A549 treated with dexamethasone at 1 μM for 4 hours (cell line): ENCODE results near the gene OR52D1. TPM values are rescaled to one million over a fixed set of nuclear protein-coding genes. Genes with fewer than 3 reads are reported as not detected.

Source experiments
- total RNA-seq: library from RNA; stranded (reverse); fragments of 200-300 nt; extraction: Qiagen RNA extraction; gene quantifications from 5 replicates; pipeline ENCODE4 v1.2.3, GENCODE V29; 2022

Gene OR52D1
- not detected in 5 replicates for total RNA-seq

GRCh38 chr11:5488385-5488784, at the start of gene OR52D1:
Gene OR52D1, plus strand, starts transcription at chr11:5488685. Its CDS starts 22 bp downstream, at chr11:5488707.

GRCh38 chr11:5441414-5441813, 47.1 kb upstream of the OR52D1 start, which contains the start of gene OR51I1:
Gene OR51I1, minus strand, starts transcription at chr11:5441514. Its CDS starts 0 bp downstream, at chr11:5441514.

GRCh38 chr11:5449023-5449422, 39.5 kb upstream of the OR52D1 start, which contains the start of gene OR51I2:
Gene OR51I2, plus strand, starts transcription at chr11:5449323. Its CDS starts 4,166 bp downstream, at chr11:5453489.

GRCh38 chr11:5509803-5510202, 21.3 kb downstream of the OR52D1 start, which contains the start of gene UBQLN3:
Gene UBQLN3, minus strand, starts transcription at chr11:5509957. Its CDS starts 399 bp downstream, at chr11:5509558.

GRCh38 chr11:5516599-5516998, 28.1 kb downstream of the OR52D1 start, which contains the start of gene UBQLNL:
Gene UBQLNL, minus strand, starts transcription at chr11:5516699. Its CDS starts 258 bp downstream, at chr11:5516441.

Other genes starting within 250 kb of the OR52D1 start
- gene HBG1, start 238.8 kb upstream of the OR52D1 start, total RNA-seq, result not detected in 5 replicates
- gene HBG2, start 233.9 kb upstream of the OR52D1 start, total RNA-seq, result not detected in 5 replicates
- gene HBE1, start 218.7 kb upstream of the OR52D1 start, total RNA-seq, result 0.09 to 0.19 TPM (median 0.11 TPM) in 4 of 5 replicates, not detected in the other
- gene OR51B4, start 186.7 kb upstream of the OR52D1 start, total RNA-seq, result not detected in 5 replicates
- gene OR51B2, start 164.4 kb upstream of the OR52D1 start, total RNA-seq, result not detected in 5 replicates
- 0.06 TPM in 1 of 5 replicates, not detected in the others for gene OR51B5, start 145.2 kb upstream of the OR52D1 start, total RNA-seq
- gene OR51B6, start 137.2 kb upstream of the OR52D1 start, total RNA-seq, result not detected in 5 replicates
- gene OR51M1, start 104.9 kb upstream of the OR52D1 start, total RNA-seq, result not detected in 5 replicates
- not detected in 5 replicates for gene OR51Q1, start 66.6 kb upstream of the OR52D1 start, total RNA-seq
- gene OR51I1, start 47.2 kb upstream of the OR52D1 start, total RNA-seq, result not detected in 5 replicates
- gene OR51I2, start 39.4 kb upstream of the OR52D1 start, total RNA-seq, result not detected in 5 replicates
- gene UBQLN3, start 21.3 kb downstream of the OR52D1 start, total RNA-seq, result not detected in 5 replicates
- 0.05 TPM in 1 of 5 replicates, not detected in the others for gene UBQLNL, start 28.0 kb downstream of the OR52D1 start, total RNA-seq
- not detected in 5 replicates for gene OR52H1, start 59.9 kb downstream of the OR52D1 start, total RNA-seq
- gene OR52B6, start 92.2 kb downstream of the OR52D1 start, total RNA-seq, result not detected in 5 replicates
- gene TRIM6, start 108.0 kb downstream of the OR52D1 start, total RNA-seq, result 6.7 to 8.4 TPM (median 7.5 TPM) in 5 replicates
- gene TRIM34, start 136.3 kb downstream of the OR52D1 start, total RNA-seq, result 2.6 to 2.9 TPM (median 2.7 TPM) in 5 replicates
- gene TRIM5, start 196.4 kb downstream of the OR52D1 start, total RNA-seq, result 8.6 to 10.0 TPM (median 9.2 TPM) in 5 replicates
- 0.73 to 1.5 TPM (median 0.84 TPM) in 5 replicates for gene TRIM22, start 201.1 kb downstream of the OR52D1 start, total RNA-seq
- gene OR56B1, start 247.8 kb downstream of the OR52D1 start, total RNA-seq, result not detected in 5 replicates